ENCODE results near the gene CYB5B.

The CYB5B gene

GRCh38 chr16:69477546-69477945, 53.1 kb downstream of the CYB5B start:
- no peak overlapping the region for H3K4me3 ChIP-seq (ENCODE audit: low read length)
- DNase-seq (ENCODE audit: low read depth, low spot score) = no peak

- no peak overlapping the region for H3K4me3 ChIP-seq (ENCODE audit: low read length)
- no peak for DNase-seq (ENCODE audit: low read depth, low spot score)
Observed at GRCh38 chr16:69478685-69479084, 54.3 kb downstream of the CYB5B start.

- no peak for DNase-seq (ENCODE audit: low read depth, low spot score)
- no peak overlapping the region for H3K4me3 ChIP-seq (ENCODE audit: low read length)
Observed at GRCh38 chr16:69479775-69480174, 55.4 kb downstream of the CYB5B start.

GRCh38 chr16:69481901-69482341, 57.5 kb downstream of the CYB5B start:
- H3K4me3 ChIP-seq (ENCODE audit: low read length) = no peak overlapping the region
- DNase-seq (ENCODE audit: low read depth, low spot score) = no peak

GRCh38 chr16:69482410-69482991, 58.1 kb downstream of the CYB5B start:
- DNase-seq (ENCODE audit: low read depth, low spot score) = no peak
- no peak overlapping the region for H3K4me3 ChIP-seq (ENCODE audit: low read length)

GRCh38 chr16:69483611-69484010, 59.2 kb downstream of the CYB5B start:
- DNase-seq (ENCODE audit: low read depth, low spot score) = no peak
- no peak overlapping the region for H3K4me3 ChIP-seq (ENCODE audit: low read length)

GRCh38 chr16:69485361-69485760, 60.9 kb downstream of the CYB5B start:
- DNase-seq (ENCODE audit: low read depth, low spot score) = no peak
- no peak overlapping the region for H3K4me3 ChIP-seq (ENCODE audit: low read length)

GRCh38 chr16:69485816-69486215, 61.4 kb downstream of the CYB5B start:
- H3K4me3 ChIP-seq (ENCODE audit: low read length) = no peak overlapping the region
- DNase-seq (ENCODE audit: low read depth, low spot score) = no peak

GRCh38 chr16:69486272-69486671, 61.9 kb downstream of the CYB5B start:
- H3K4me3 ChIP-seq (ENCODE audit: low read length) = no peak overlapping the region
- DNase-seq (ENCODE audit: low read depth, low spot score) = no peak

GRCh38 chr16:69486724-69487123, 62.3 kb downstream of the CYB5B start:
- no peak overlapping the region for H3K4me3 ChIP-seq (ENCODE audit: low read length)
- no peak for DNase-seq (ENCODE audit: low read depth, low spot score)

- no peak overlapping the region for H3K4me3 ChIP-seq (ENCODE audit: low read length)
Observed at GRCh38 chr16:69490707-69491324, 66.4 kb downstream of the CYB5B start.

GRCh38 chr16:69494991-69495392, 70.6 kb downstream of the CYB5B start:
- H3K4me3 ChIP-seq (ENCODE audit: low read length) = no peak overlapping the region
- peak; percentile 8 for DNase-seq (ENCODE audit: low read depth, low spot score)

More at GRCh38 chr16:69490707-69491324, 66.4 kb downstream of the CYB5B start:
- no peak for DNase-seq (ENCODE audit: low read depth, low spot score)

- H3K4me3 ChIP-seq (ENCODE audit: low read length) = no peak overlapping the region
- no peak for DNase-seq (ENCODE audit: low read depth, low spot score)
Observed at GRCh38 chr16:69495821-69496220, 71.4 kb downstream of the CYB5B start.

- no peak overlapping the region for H3K4me3 ChIP-seq (ENCODE audit: low read length)
Observed at GRCh38 chr16:69496376-69496775, 72.0 kb downstream of the CYB5B start.

GRCh38 chr16:69496896-69497295, 72.5 kb downstream of the CYB5B start:
- DNase-seq (ENCODE audit: low read depth, low spot score) = no peak
- no peak overlapping the region for H3K4me3 ChIP-seq (ENCODE audit: low read length)

More at GRCh38 chr16:69496376-69496775, 72.0 kb downstream of the CYB5B start:
- no peak for DNase-seq (ENCODE audit: low read depth, low spot score)

- no peak overlapping the region for H3K4me3 ChIP-seq (ENCODE audit: low read length)
- DNase-seq (ENCODE audit: low read depth, low spot score) = no peak
Observed at GRCh38 chr16:69497876-69498596, 73.6 kb downstream of the CYB5B start.

GRCh38 chr16:69498926-69499325, 74.5 kb downstream of the CYB5B start:
- no peak overlapping the region for H3K4me3 ChIP-seq (ENCODE audit: low read length)

GRCh38 chr16:69499541-69500230, 75.3 kb downstream of the CYB5B start:
- no peak for DNase-seq (ENCODE audit: low read depth, low spot score)
- H3K4me3 ChIP-seq (ENCODE audit: low read length) = no peak overlapping the region

More at GRCh38 chr16:69498926-69499325, 74.5 kb downstream of the CYB5B start:
- no peak for DNase-seq (ENCODE audit: low read depth, low spot score)

GRCh38 chr16:69500496-69500895, 76.1 kb downstream of the CYB5B start:
- no peak overlapping the region for H3K4me3 ChIP-seq (ENCODE audit: low read length)
- DNase-seq (ENCODE audit: low read depth, low spot score) = no peak
